Measurements from ENCODE around the gene SIGLEC15. TPM values are rescaled to one million over a fixed set of nuclear protein-coding genes. Genes with fewer than 3 reads are reported as not detected.

SIGLEC15 gene
- total and polyA plus RNA-seq, 2 donors (not counting 1 experiment from before 2014, with no cell fraction given) = not detected

GRCh38 chr18:45879681-45880655 is 54.5 kb downstream of the SIGLEC15 start:
- Histone ChIP-seq H3K9ac (ENCODE audit: low read length) (no peak overlapping the region), H3K27ac (ENCODE audit: low read length in 2 of 2) (no peak overlapping the region), H3K4me1 (ENCODE audit: control insufficient read depth in 2 of 2, insufficient read depth in 2 of 2, low read length in 2 of 2) (peaks cover 2 to 6% of the 10 kb centered on the region in 2 donors), H3K27me3 (replicated peaks in 1 of 4; ENCODE audit: control extremely low read depth in 1 of 4, control insufficient read depth in 3 of 4, insufficient read depth in 4 of 4, low read length in 3 of 4) (no peaks in the 10 kb centered on the region), H3K9me3 (ENCODE audit: control extremely low read depth in 1 of 3, control insufficient read depth in 2 of 3, insufficient read depth in 1 of 3, low read length in 2 of 3) (peaks cover 0 to 5% (median 0%) of the 10 kb centered on the region in 3 donors), H3K4me3 (ENCODE audit: control extremely low read depth in 1 of 5, extremely low read depth in 1 of 5, insufficient read depth in 1 of 5, low read depth in 2 of 5, low read length in 4 of 5) (no peak overlapping the region), H3K4me2 (replicated peaks; ENCODE audit: low read depth, low read length, poor library complexity, severe bottlenecking) (no peak overlapping the region), H3K79me2 (ENCODE audit: control insufficient read depth, insufficient read depth, low read length) (no peaks in the 10 kb centered on the region), H3K36me3 (replicated peaks in 1 of 2; ENCODE audit: control extremely low read depth in 1 of 2, control insufficient read depth in 1 of 2, extremely low read depth in 1 of 2, insufficient read depth in 2 of 2, low read length in 1 of 2) (peaks cover 12 to 47% of the 10 kb centered on the region in 2 experiments), H2AFZ (ENCODE audit: insufficient read depth, low read depth, low read length, poor library complexity, severe bottlenecking) (no peak overlapping the region), H4K20me1 (ENCODE audit: control insufficient read depth, insufficient read depth, low read length, poor library complexity, severe bottlenecking) (no peaks in the 10 kb centered on the region)
- ATAC-seq (ENCODE audit: low read depth) (peak; percentile 95), DNase-seq (peak; percentile 76)
- H3K9me3 Mint-ChIP-seq (ENCODE audit: insufficient read depth) = no peaks in the 10 kb centered on the region
- 46% methylated on average over 12 of the region's 17 CpGs for WGBS (ENCODE audit: insufficient coverage)
- no peak overlapping the region for H3K27ac Mint-ChIP-seq
- intact Hi-C loops (cut with micrococcal nuclease) = loop anchor here (1.0 kb wide), 3 partner anchors 189 to 259 kb away; no protein-coding TSS in a partner anchor
- POLR2A ChIA-PET = no interaction called here
- TF ChIP-seq CTCF (IDR thresholded peaks at IDR 0.05) = peak; percentile 100
- no peak for TF ChIP-seq EZH2 (IDR thresholded peaks at IDR 0.05; ENCODE audit: borderline replicate concordance, insufficient read depth, low read depth, low read length, poor library complexity, severe bottlenecking)
- peaks cover 9% of the 10 kb centered on the region for H3K4me1 Mint-ChIP-seq
- CTCF ChIA-PET = interaction anchor here (0.5 to 12.0 kb wide), 32 partner anchors 9 to 259 kb away, joined by 3 to 291 read pairs (median 4); partner anchors contain the start of gene SLC14A1
- H3K4me3 Mint-ChIP-seq = no peak overlapping the region
- H3K27me3 Mint-ChIP-seq = no peaks in the 10 kb centered on the region
